IPS-20b (cell line): ENCODE measurements around the gene METTL6.
"Not testable (repeated sequence)": the region's sequence is repeated elsewhere in the genome, so short reads cannot be mapped to it uniquely, and the experiment has no call there.

Experiments used
- H3K27ac ChIP-seq: one replicate; pipeline ENCODE4 v1.5.1; 2013; ENCODE audit warnings: low read length
- H3K27me3 ChIP-seq: 2 replicates; pipeline ENCODE4 v1.6.1; 2013; ENCODE audit warnings: mild to moderate bottlenecking, low read length, inconsistent platforms; ENCODE audit not compliant: insufficient read depth
- H3K36me3 ChIP-seq: 2 replicates; pipeline ENCODE4 v1.6.1; 2013; ENCODE audit warnings: low read depth, mild to moderate bottlenecking, inconsistent platforms, low read length, moderate library complexity; ENCODE audit not compliant: insufficient read depth
- H3K4me1 ChIP-seq: 2 replicates; pipeline ENCODE4 v1.6.1; 2013; ENCODE audit warnings: mild to moderate bottlenecking, control low read depth, inconsistent platforms, low read length, moderate library complexity; ENCODE audit not compliant: insufficient read depth
- H3K4me3 ChIP-seq: 2 replicates; pipeline ENCODE4 v1.5.1; 2013; ENCODE audit warnings: mild to moderate bottlenecking, low read length, inconsistent platforms
- H3K9ac ChIP-seq: 2 replicates; pipeline ENCODE4 v1.6.1; 2013; ENCODE audit warnings: low read depth, mild to moderate bottlenecking, inconsistent platforms, low read length, moderate library complexity
- H3K9me3 ChIP-seq: 2 replicates; pipeline ENCODE4 v1.6.1; 2013; ENCODE audit warnings: mild to moderate bottlenecking, low read depth, low read length, inconsistent platforms; ENCODE audit not compliant: insufficient read depth

METTL6 gene

DNA sequence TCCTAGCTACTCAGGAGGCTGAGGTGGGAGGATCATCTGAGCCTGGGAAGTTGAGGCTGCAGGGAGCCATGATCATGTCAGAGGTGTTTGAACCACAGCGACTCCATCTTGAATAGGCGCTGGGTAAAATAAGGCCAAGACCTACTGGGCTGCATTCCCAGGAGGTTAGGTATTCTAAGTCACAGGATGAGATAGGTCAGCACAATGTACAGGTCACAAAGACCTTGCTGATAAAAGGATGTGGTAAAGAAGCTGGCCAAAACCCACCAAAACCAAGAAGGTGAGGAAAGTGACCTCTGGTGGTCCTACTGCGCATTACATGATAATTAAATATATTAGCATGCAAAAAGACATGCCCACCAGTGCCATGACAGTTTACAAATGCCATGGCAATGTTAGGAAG, 28.6 kb downstream of the METTL6 start:
- not testable (repeated sequence) for H3K27me3 ChIP-seq, H3K4me1 ChIP-seq, H3K36me3 ChIP-seq, H3K27ac ChIP-seq, H3K4me3 ChIP-seq, H3K9ac ChIP-seq
- peaks cover 11% of the 10 kb centered on the region for H3K9me3 ChIP-seq

DNA sequence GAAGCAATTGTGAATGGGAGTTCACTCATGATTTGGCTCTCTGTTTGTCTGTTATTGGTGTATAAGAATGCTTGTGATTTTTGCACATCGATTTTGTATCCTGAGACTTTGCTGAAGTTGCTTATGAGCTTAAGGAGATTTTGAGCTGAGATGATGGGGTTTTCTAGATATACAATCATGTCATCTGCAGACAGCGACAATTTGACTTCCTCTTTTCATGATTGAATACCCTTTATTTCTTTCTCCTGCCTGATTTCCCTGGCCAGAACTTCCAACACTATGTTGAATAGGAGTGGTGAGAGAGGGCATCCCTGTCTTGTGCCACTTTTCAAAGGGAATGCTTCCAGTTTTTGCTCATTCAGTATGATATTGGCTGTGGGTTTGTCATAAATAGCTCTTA, 34.1 kb downstream of the METTL6 start:
- H3K36me3 ChIP-seq, H3K27me3 ChIP-seq, H3K27ac ChIP-seq, H3K4me3 ChIP-seq, H3K4me1 ChIP-seq, H3K9ac ChIP-seq: not testable (repeated sequence)
- H3K9me3 ChIP-seq = peaks cover 11% of the 10 kb centered on the region

DNA sequence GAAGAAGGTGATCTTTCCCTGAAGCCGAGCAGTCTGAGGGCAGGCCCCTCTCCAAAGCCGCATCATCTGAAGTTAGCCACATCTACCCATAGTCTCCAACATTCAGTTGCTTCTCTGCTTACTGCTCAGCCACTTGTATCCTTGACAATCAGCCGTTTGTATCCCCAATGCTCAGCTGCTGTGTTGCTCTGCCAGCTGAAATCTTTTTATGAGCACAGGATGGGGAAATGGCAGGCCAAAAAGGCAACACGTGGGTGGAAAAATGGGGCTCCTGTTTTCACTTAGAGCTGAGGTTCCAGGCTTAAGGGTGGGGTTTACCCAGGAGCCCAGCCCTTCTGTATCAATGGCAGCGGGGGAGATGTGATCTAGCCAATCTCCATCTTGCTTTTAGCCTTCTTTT, 36.3 kb downstream of the METTL6 start:
- Histone ChIP-seq H3K9ac (no peak overlapping the region), H3K36me3 (no peaks in the 10 kb centered on the region), H3K4me1 (no peaks in the 10 kb centered on the region), H3K27ac (no peak overlapping the region), H3K9me3 (no peaks in the 10 kb centered on the region), H3K4me3 (no peak overlapping the region), H3K27me3 (no peaks in the 10 kb centered on the region)

DNA sequence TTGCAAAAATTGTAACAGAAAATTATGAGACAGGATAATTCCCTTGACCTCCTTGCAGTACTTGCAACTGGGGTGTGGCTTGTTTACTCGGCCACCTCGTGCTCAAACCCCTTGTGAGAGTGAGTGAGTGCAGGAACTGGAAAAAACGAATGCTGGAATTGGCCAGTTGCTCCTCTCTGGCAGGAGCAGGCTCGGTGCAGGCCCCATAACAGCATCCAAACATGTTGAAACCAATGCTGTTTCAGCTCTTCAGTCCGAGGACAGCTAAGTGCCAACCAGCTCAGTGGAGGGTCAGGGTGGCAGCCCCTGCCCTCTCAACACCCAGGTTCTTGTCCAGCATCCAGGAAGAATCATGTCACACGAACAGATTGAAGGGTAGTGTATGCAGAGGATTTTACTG, 36.9 kb downstream of the METTL6 start:
- no peaks in the 10 kb centered on the region for H3K36me3 ChIP-seq
- no peaks in the 10 kb centered on the region for H3K27me3 ChIP-seq
- no peak overlapping the region for H3K27ac ChIP-seq
- H3K9me3 ChIP-seq = no peaks in the 10 kb centered on the region
- H3K4me1 ChIP-seq = no peaks in the 10 kb centered on the region
- H3K4me3 ChIP-seq = no peak overlapping the region
- no peak overlapping the region for H3K9ac ChIP-seq

DNA sequence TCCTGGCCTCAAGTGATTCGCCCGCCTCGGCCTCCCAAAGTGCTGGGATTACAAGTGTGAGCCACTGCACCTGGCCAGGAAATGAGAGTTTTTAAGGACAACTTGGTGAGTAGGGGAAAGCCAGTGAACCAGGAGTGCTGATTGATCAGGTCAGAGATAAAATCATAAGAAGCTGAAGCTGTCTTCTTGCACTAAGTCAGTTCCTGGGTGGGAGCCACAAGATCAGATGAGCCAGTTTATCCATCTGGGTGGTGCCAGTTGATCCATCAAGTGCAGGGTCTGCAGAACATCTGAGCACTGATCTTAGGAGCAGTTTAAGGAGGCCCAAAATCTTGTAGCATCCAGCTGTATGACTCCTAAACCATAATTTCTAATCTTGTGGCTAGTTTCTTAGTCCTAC, 39.0 kb downstream of the METTL6 start:
- not testable (repeated sequence) for H3K4me3 ChIP-seq, H3K27me3 ChIP-seq, H3K4me1 ChIP-seq, H3K9me3 ChIP-seq, H3K36me3 ChIP-seq, H3K27ac ChIP-seq, H3K9ac ChIP-seq

DNA sequence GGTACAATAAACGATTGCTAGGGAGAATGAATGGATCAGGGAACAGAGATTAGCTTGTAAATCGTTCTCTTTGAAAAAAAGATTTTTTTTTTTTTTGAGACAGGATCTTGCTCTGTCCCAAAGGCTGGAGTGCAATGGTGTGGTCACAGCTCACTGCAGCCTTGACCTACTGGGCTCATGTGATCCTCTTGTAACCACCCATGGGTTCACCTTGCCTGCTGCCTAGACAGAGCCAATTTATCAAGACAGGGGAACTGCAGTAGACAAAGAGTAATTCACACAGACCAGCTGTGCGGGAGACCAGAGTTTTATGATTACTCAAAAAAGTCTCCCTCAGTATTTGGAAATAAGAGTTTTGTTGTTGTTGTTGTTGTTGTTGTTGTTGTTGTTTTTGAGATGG, 39.6 kb downstream of the METTL6 start:
- H3K27ac ChIP-seq = no peak overlapping the region
- no peak overlapping the region for H3K4me3 ChIP-seq
- no peaks in the 10 kb centered on the region for H3K36me3 ChIP-seq
- H3K9me3 ChIP-seq = no peaks in the 10 kb centered on the region
- H3K4me1 ChIP-seq = no peaks in the 10 kb centered on the region
- no peak overlapping the region for H3K9ac ChIP-seq
- no peaks in the 10 kb centered on the region for H3K27me3 ChIP-seq

DNA sequence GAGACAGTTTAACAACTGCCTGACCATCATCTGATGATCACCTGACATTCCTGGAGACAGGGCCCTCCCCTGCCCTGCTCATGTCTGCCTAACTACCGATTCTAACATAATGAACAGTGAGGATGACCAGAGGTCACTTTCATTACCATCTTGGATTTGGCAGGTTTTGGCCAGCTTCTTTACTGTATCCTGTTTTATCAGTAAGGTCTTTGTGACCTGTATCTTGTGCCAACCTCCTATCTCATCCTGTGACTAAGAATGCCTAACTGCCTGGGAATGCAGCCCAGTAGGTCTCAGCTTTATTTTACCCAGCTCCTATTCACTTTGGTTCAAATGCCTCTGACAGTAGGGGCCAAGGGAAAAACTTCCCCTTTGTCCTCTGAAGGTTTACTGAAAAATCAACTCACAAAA, 40.2 kb downstream of the METTL6 start:
- H3K36me3 ChIP-seq = no peaks in the 10 kb centered on the region
- no peak overlapping the region for H3K27ac ChIP-seq
- H3K27me3 ChIP-seq = no peaks in the 10 kb centered on the region
- H3K4me1 ChIP-seq = no peaks in the 10 kb centered on the region
- no peaks in the 10 kb centered on the region for H3K9me3 ChIP-seq
- no peak overlapping the region for H3K9ac ChIP-seq
- no peak overlapping the region for H3K4me3 ChIP-seq

DNA sequence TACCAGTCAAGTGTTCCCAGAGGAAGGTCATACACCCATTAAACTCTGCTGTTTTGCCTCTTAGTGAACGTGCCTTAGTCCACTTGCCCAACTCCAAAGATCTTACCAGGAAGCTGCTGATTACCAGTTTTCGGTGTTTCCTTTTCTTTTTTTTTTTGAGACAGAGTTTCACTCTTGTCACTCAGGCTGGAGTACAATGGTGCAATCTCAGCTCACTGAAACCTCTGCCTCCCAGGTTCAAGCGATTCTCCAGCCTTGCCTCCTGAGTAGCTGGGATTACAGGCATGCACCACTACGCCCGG, 40.7 kb downstream of the METTL6 start:
- H3K9me3 ChIP-seq, H3K27me3 ChIP-seq, H3K27ac ChIP-seq, H3K36me3 ChIP-seq, H3K4me1 ChIP-seq, H3K9ac ChIP-seq, H3K4me3 ChIP-seq: not testable (repeated sequence)

DNA sequence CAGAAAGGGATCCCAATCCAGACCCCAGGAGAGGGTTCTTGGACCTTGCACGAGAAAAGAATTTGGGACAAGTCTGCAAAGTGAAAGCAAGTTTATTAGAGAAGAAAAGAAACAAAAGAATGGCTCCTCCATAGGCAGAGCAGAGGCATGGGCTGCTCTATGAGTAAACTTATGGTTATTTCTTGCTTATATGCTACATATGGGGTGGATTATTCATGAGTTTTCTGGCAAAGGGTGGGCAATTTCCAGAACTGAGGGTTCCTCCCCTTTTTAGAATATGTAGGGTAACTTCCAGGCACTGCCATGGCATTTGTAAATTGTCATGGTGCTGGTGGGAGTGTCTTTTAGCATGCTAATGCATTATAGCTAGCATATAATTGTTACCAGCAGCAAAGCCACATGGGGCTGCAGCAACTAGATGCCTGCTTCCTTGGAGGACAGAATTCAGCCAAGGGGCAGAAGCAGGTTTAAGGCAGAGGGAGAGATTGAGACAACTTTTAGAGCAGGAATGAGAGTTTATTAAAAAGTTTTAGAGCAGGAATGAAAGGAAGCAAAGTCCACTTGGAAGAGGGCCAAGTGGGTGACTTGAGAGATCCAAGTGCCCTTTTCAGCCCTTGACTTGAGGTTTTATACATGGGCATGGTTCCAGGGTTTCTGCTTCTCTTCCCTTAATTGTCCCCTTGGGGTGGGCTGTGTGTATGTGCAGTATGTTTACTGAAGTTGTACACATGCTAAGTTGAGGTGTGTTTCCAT, 41.3 kb downstream of the METTL6 start:
- Histone ChIP-seq H3K9ac (no peak overlapping the region), H3K27ac (no peak overlapping the region), H3K9me3 (no peaks in the 10 kb centered on the region), H3K4me1 (no peaks in the 10 kb centered on the region), H3K4me3 (no peak overlapping the region), H3K36me3 (no peaks in the 10 kb centered on the region), H3K27me3 (no peaks in the 10 kb centered on the region)

DNA sequence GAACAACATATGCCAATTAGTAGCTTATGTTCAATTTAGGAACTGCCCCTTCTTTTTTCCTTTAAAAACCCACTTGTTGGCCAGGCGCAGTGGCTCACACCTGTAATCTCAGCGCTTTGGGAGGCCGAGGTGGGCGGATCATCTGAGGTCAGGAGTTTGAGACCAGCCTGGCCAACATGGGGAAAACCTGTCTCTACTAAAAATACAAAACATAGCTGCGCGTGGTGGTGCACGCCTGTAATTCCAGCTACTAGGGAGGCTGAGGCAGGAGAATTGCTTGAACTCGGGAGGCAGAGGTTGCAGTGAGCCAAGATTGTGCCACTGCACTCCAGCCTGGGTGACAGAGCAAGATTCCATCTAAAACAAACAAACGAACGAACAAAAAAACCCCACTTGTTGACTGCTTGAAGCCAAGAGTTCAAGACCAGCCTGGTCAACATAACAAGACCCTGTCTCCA, 42.1 kb downstream of the METTL6 start:
- not testable (repeated sequence) for H3K4me1 ChIP-seq, H3K9ac ChIP-seq, H3K4me3 ChIP-seq, H3K36me3 ChIP-seq, H3K27me3 ChIP-seq, H3K27ac ChIP-seq, H3K9me3 ChIP-seq

DNA sequence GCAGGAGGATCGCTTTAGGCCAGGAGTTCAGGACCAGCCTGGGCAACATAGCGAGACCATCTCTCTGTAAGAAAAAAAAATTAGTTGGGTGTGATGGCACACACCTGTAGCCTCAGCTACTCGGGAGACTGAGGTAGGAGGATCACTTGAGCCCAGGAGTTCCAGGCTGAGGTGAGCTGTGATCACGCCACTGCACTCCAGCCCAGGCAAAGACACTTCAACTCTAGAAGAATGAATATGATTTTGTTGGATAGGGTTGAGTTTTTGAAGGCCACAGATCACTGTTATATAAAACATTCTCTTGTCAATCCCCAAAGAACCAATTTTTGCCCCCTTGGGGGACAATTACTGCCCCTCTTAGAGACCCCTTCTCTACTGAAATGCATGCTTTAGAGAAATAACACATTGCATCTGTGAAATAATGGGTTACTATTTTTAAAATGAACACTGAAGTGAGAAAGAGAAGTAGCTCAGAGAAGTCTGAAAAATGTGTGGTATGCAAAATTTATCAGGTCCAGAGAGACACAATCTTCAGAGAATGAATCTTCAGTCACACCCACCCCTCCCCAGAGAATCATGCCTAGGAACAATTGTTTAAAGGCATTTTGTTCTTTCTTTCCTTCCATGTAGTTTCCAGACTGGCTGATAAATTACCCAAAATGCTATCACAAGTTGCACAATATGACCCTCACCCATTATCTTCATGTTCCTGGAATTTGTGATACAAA, 42.7 kb downstream of the METTL6 start:
- H3K36me3 ChIP-seq = no peaks in the 10 kb centered on the region
- no peaks in the 10 kb centered on the region for H3K4me1 ChIP-seq
- no peak overlapping the region for H3K9ac ChIP-seq
- H3K9me3 ChIP-seq = no peaks in the 10 kb centered on the region
- H3K27ac ChIP-seq = no peak overlapping the region
- H3K4me3 ChIP-seq = no peak overlapping the region
- H3K27me3 ChIP-seq = no peaks in the 10 kb centered on the region

DNA sequence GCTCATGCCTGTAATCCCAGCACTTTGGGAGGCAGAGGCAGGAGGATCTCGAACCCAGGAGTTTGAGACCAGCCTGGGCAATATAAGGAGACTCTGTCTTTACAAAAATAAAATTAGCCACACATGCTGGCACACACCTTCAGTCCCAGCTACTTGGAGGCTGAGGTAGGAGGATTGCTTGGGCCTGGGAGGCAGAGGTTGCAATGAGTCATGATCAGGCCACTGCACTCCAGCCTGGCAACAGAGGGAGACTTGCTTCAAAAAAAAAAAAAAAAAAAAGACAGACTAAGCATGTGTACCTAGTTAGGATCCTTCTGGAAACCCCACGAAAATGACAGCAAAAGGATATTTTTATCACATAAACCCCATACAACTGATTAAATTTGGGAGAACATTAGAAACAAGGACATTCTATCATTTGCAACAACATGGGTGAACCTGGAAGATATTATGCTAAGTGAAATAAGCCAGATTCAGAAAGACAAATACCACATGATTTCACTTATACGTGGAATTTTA, 44.9 kb downstream of the METTL6 start:
- no peaks in the 10 kb centered on the region for H3K36me3 ChIP-seq
- no peaks in the 10 kb centered on the region for H3K9me3 ChIP-seq
- no peak overlapping the region for H3K9ac ChIP-seq
- H3K27me3 ChIP-seq = no peaks in the 10 kb centered on the region
- H3K4me1 ChIP-seq = no peaks in the 10 kb centered on the region
- no peak overlapping the region for H3K27ac ChIP-seq
- no peak overlapping the region for H3K4me3 ChIP-seq
